Bronchial epithelial cell (primary cell): Measurements from ENCODE around the gene MORN5. TPM values are rescaled to one million over a fixed set of nuclear protein-coding genes. Genes with fewer than 3 reads are reported as not detected.

Experiments used
- DNase-seq: peaks from one replicate; pipeline ENCODE4 v3.0.0-alpha.2; 2010; ENCODE audit warnings: low read depth
- FAIRE-seq: peaks from 2 replicates; lab custom pipeline; 2011; peaks lifted over from hg19 to GRCh38; lab: Jason Lieb, UNC
- H3K27me3 ChIP-seq: 2 replicates; pipeline ENCODE4 v1.5.1; 2011; ENCODE audit warnings: low read length; ENCODE audit not compliant: control insufficient read depth, insufficient read depth
- H3K36me3 ChIP-seq: 2 replicates; pipeline ENCODE4 v1.5.1; 2011; ENCODE audit warnings: low read length; ENCODE audit not compliant: control insufficient read depth, insufficient read depth
- H3K4me3 ChIP-seq: 2 replicates; pipeline ENCODE4 v1.5.1; 2011; ENCODE audit warnings: mild to moderate bottlenecking, low read depth, low read length, control low read depth
- CTCF ChIP-seq: IDR thresholded peaks from 2 replicates; pipeline ENCODE4 v1.5.1; 2011; ENCODE audit warnings: mild to moderate bottlenecking, moderate library complexity, low read length, control low read depth, inconsistent platforms; ENCODE audit not compliant: insufficient read depth, severe bottlenecking
- total RNA-seq: library from RNA; depleted of rRNA; stranded (reverse); fragments of >200 nt; gene quantifications from 2 replicates; pipeline ENCODE4 v1.2.1, GENCODE V29; 2014

Gene MORN5
- total RNA-seq, 1 donor from 2014 or later: not detected

DNA sequence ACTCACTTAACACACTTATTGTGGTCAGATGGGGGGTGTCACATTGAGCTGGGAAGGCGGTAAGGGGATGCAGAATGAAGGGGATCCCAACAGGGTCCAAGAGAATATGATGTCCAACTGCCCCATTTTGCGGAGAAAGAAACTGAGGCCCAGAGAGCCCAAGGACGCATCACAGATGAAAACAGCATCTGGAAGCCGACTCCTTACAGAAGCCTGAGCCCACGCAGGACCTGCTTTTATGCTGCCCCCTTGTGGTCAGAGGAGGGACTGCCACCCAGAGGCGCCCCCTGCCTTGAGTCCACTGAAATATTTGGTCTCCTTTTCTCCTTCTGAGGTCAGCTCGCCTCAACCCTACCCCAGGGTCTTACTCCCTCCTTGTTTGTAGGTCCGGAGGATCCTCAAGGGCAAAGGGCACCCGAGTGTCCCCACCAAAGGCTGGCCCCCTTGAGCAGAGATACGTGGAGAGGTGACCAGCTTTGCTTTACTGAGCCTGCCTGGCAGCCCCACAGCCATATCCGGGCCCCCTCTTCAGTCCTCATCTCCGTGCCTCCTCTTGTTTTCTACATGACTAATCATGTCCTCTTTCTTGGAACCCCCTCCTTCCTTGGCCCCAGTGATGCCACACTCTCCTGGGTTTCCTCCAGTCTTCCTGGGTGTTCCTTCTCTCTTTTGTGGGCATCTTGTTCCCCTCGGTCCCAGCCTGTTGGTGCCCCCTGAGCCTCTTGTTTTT lies 36.6 kb upstream of the MORN5 start:
- Histone ChIP-seq H3K27me3 (no peaks in the 10 kb centered on the region), H3K36me3 (no peaks in the 10 kb centered on the region), H3K4me3 (no peak overlapping the region)
- FAIRE-seq (no peak), DNase-seq (peak; percentile 42)
- TF ChIP-seq CTCF: peak; percentile 100

DNA sequence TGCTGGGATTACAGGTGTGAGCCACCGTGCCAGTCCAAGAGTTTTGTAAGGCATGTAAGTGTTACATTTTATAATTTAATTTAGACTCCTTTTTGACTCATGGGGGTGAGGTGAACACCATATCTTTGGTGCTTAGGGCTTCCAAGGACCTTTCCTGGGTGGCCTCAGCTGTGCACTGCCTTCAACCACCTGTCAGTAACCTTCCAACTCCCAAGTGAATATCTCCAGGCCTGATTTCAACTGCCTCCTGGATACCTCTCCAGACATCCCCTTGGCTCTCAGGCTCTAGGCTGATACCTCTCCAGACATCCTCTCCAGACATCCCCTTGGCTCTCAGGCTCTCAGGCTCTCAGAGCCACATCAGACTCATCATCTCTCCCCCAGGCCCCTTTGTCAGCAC lies 35.7 kb upstream of the MORN5 start:
- Histone ChIP-seq H3K27me3 (no peaks in the 10 kb centered on the region), H3K36me3 (no peaks in the 10 kb centered on the region), H3K4me3 (no peak overlapping the region)
- DNase-seq: no peak
- no peak for FAIRE-seq
- no peak for TF ChIP-seq CTCF

DNA sequence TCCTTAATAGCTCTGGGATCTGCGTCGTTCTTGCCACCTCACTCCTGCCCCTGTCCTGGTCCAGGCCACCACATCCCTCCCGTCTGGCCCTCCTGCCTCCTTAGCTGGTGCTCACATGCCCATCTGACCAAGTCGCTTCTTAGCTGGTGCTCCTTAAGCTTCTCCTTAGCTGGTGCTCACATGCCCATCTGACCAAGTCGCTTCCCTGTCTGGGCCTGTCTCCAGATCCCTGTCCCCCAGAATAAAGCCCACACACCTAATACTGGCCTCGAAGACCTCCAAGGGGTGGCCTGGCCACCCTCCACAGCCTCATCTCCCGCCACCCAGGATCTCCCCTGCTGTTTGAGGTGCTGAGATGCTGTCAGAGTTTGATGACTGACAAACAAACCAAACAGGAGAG lies 35.2 kb upstream of the MORN5 start:
- Histone ChIP-seq H3K36me3 (no peaks in the 10 kb centered on the region), H3K4me3 (no peak overlapping the region), H3K27me3 (no peaks in the 10 kb centered on the region)
- TF ChIP-seq CTCF: no peak
- no peak for DNase-seq
- no peak for FAIRE-seq

DNA sequence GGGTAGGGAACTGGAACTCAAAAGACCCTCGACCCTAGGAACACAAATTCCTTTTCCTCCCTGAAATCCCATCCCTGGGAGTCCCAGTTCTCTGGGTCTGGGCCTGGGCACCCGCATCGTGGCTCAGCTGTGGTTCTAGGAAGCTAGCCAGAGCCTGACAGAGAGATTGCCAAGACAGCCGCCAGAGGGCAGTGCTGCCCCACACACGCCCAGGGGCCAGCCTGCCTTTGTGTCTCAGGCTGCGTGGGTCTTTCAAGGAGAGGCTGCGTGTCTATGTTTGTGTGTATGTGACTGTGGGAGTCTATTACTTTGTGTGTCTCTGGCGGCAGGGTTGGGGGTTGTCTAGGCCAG lies 34.6 kb upstream of the MORN5 start:
- no peaks in the 10 kb centered on the region for H3K36me3 ChIP-seq
- DNase-seq (peak; percentile 62), FAIRE-seq (peak; percentile 84)
- TF ChIP-seq CTCF: peak; percentile 97
- no peak overlapping the region for H3K4me3 ChIP-seq
- no peaks in the 10 kb centered on the region for H3K27me3 ChIP-seq

DNA sequence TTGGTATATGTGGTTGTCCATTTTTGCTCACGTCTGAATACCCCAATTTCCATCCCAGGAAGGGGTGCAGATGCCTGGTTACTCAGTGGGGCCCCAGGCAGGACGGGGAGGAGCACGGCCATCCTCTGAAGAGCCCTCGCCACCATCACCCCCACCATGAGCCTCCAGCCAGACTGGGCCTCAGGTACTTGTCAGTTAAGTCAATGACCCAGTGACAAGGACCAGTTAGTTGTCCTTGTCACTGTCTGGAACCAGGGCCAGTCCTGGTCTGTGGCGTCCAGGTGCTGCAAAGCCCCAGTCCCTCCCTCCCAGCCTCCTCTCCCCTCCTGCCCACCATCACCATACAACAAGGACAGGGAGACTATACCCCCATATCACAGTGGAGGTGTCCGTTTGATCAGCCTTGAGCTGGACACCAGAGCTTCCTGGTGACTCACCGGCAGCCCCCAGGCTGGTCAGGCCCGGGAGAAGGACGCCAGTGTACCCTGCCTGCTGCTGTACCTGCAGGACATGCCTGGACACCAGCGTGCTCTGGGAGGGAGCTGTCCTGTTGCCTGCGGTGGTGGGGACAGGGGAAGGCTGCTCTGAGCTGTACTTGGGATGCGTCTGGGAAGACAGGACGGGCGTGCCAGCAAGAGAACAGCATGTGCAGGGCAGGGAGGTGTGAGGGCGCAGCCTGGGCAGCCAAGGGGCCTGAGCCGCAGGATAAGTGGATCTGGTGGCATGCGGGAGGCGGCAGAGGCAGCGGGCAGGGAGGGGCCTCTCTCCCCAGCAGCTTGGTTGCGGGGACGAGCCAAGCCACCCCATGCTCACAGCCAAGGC lies 34.0 kb upstream of the MORN5 start:
- FAIRE-seq (no peak), DNase-seq (peak; percentile 32)
- Histone ChIP-seq H3K27me3 (no peaks in the 10 kb centered on the region), H3K4me3 (no peak overlapping the region), H3K36me3 (no peaks in the 10 kb centered on the region)
- no peak for TF ChIP-seq CTCF
